Keratinocyte (primary cell): ENCODE data around the gene RAP1GAP. TPM values are rescaled to one million over a fixed set of nuclear protein-coding genes. Genes with fewer than 3 reads are reported as not detected.

Experiments
- DNase-seq: peaks from one replicate; pipeline ENCODE4 v3.0.0-alpha.2; 2011; ENCODE audit warnings: low read depth, missing footprints, low spot score
- FAIRE-seq: peaks from 2 replicates; lab custom pipeline; 2011; peaks lifted over from hg19 to GRCh38; lab: Jason Lieb, UNC
- H2AFZ ChIP-seq: 2 replicates; pipeline ENCODE4 v1.6.0; 2012; ENCODE audit warnings: low read length, control low read depth, inconsistent platforms; ENCODE audit not compliant: control insufficient read depth
- H3K27ac ChIP-seq: 2 replicates; pipeline ENCODE4 v1.5.1; 2011; ENCODE audit warnings: low read length; ENCODE audit not compliant: control insufficient read depth, insufficient read depth
- H3K27me3 ChIP-seq: 3 replicates; pipeline ENCODE4 v1.6.0; 2011; ENCODE audit warnings: low read length; ENCODE audit not compliant: control insufficient read depth, insufficient read depth; ENCODE audit errors: extremely low read depth
- H3K36me3 ChIP-seq, 2 experiments: 2 replicates in 1 of 2; 3 replicates in 1 of 2; pipeline ENCODE4 v1.5.1; 2011; ENCODE audit warnings: low read length in 2 of 2, mild to moderate bottlenecking in 1 of 2; ENCODE audit not compliant: control insufficient read depth in 2 of 2, insufficient read depth in 2 of 2; ENCODE audit errors: extremely low read depth in 1 of 2
- H3K4me1 ChIP-seq: 3 replicates; pipeline ENCODE4 v1.5.1; 2011; ENCODE audit warnings: low read length; ENCODE audit not compliant: control insufficient read depth, insufficient read depth; ENCODE audit errors: extremely low read depth
- H3K4me2 ChIP-seq: 3 replicates; pipeline ENCODE4 v1.6.0; 2011; ENCODE audit warnings: low read depth, low read length; ENCODE audit not compliant: control insufficient read depth, insufficient read depth; ENCODE audit errors: extremely low read depth
- H3K4me3 ChIP-seq, 3 experiments: fragments of 200-600 bp in 1 of 3; sonication (generic) in 1 of 3; 2 replicates in 2 of 3; 3 replicates in 1 of 3; pipeline ENCODE4 v1.5.1; 2011 to 2016; ENCODE audit warnings: low read length in 3 of 3, mild to moderate bottlenecking in 3 of 3, control low read depth in 2 of 3, inconsistent platforms in 1 of 3, low read depth in 1 of 3, mixed read lengths in 1 of 3, mixed run types in 1 of 3, moderate library complexity in 1 of 3; ENCODE audit not compliant: control insufficient read depth in 2 of 3, insufficient read depth in 2 of 3; ENCODE audit errors: extremely low read depth in 1 of 3
- H3K79me2 ChIP-seq: 2 replicates; pipeline ENCODE4 v1.6.0; 2012; ENCODE audit warnings: low read length; ENCODE audit not compliant: control insufficient read depth, insufficient read depth
- H3K9ac ChIP-seq: 3 replicates; pipeline ENCODE4 v1.6.0; 2011; ENCODE audit warnings: low read length; ENCODE audit not compliant: control insufficient read depth, insufficient read depth; ENCODE audit errors: extremely low read depth
- H3K9me1 ChIP-seq: 3 replicates; pipeline ENCODE4 v1.6.0; 2011; ENCODE audit warnings: low read length; ENCODE audit not compliant: control insufficient read depth, insufficient read depth; ENCODE audit errors: extremely low read depth
- H3K9me3 ChIP-seq: 2 replicates; pipeline ENCODE4 v1.5.1; 2012; ENCODE audit warnings: low read depth, low read length; ENCODE audit not compliant: control insufficient read depth
- H4K20me1 ChIP-seq: 3 replicates; pipeline ENCODE4 v1.6.0; 2011; ENCODE audit warnings: low read length; ENCODE audit not compliant: control insufficient read depth, insufficient read depth; ENCODE audit errors: extremely low read depth
- CTCF ChIP-seq, 3 experiments: IDR thresholded peaks in 1 of 3; conservative IDR thresholded peaks in 1 of 3; optimal IDR thresholded peaks in 1 of 3; 2 replicates in 2 of 3; 3 replicates in 1 of 3; pipeline versions ENCODE3 to v1.5.1; 2011; ENCODE audit warnings: low read length in 3 of 3, mild to moderate bottlenecking in 3 of 3, moderate library complexity in 2 of 3, control low read depth in 1 of 3, inconsistent platforms in 1 of 3; ENCODE audit not compliant: insufficient read depth in 2 of 3; ENCODE audit errors: extremely low read depth in 1 of 3
- EZH2 ChIP-seq: IDR thresholded peaks from one replicate; pipeline ENCODE4 v1.6.1; 2012; ENCODE audit warnings: inconsistent platforms, mild to moderate bottlenecking, low read length, moderate library complexity
- dilution Hi-C: fragments of 300-500 bp; cut with MboI; formaldehyde crosslinking; loops from one replicate; pipeline ENCODE4 v1.7.0; 2020; ENCODE audit warnings: low sequenced_read_pairs; ENCODE audit not compliant: extremely low pct_ligation_motif_present
- polyA plus RNA-seq, 5 experiments: library from polyadenylated mRNA; depleted of rRNA in 3 of 5; stranded (reverse) in 3 of 5; stranded (forward) in 1 of 5; unstranded in 1 of 5; fragments of >200 nt; gene quantifications; 1 replicate in 1 of 5; 2 replicates in 3 of 5; 3 replicates in 1 of 5; pipeline versions ENCODE4 v1.2.1 to v1.2.3, GENCODE V29; 2011 to 2012; ENCODE audit warnings: missing spikeins in 2 of 5, low read depth in 1 of 5, low replicate concordance in 1 of 5

The RAP1GAP gene
- polyA plus RNA-seq, 1 donor (not counting 4 experiments of a cell fraction or from before 2014, with no cell fraction given), result 1.1 TPM

DNA sequence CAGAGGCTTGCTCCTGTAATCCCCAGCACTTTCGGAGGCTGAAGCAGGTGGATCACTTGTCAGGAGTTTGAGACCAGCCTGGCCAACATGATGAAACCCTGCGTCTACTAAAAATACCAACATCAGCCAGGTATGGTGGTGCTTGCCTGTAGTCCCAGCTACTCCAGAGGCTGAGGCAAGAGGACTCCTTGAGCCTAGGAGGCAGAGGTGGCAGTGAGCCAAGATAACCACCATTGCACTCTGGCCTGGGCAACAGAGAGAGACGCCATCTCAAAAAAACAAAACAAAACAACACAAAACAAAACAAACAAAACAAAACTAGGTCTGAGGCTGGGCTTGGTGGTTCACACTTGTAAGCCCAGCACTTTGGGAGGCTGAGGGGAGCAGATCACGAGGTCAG lies 38.7 kb upstream of the RAP1GAP start:
- no peaks in the 10 kb centered on the region for H3K79me2 ChIP-seq
- H3K36me3 ChIP-seq, result peaks cover 12 to 19% of the 10 kb centered on the region in 2 experiments
- no peaks in the 10 kb centered on the region for H3K27me3 ChIP-seq
- DNase-seq (no peak), FAIRE-seq (no peak)
- no peak overlapping the region for H3K4me2 ChIP-seq
- H3K9me1 ChIP-seq, result no peaks in the 10 kb centered on the region
- H2AFZ ChIP-seq, result no peak overlapping the region
- no peaks in the 10 kb centered on the region for H3K4me1 ChIP-seq
- H3K27ac ChIP-seq, result no peak overlapping the region
- dilution Hi-C loops, result no loop called here
- no peak for TF ChIP-seq CTCF (optimal IDR thresholded peaks at IDR 0.05 in 1 of 3, IDR thresholded peaks at IDR 0.05 in 1 of 3, conservative IDR thresholded peaks at IDR 0.05 in 1 of 3; ENCODE audit: extremely low read depth in 1 of 3, insufficient read depth in 2 of 3, low read length in 3 of 3)
- TF ChIP-seq EZH2, result no peak
- H4K20me1 ChIP-seq, result no peaks in the 10 kb centered on the region
- H3K9ac ChIP-seq, result no peak overlapping the region
- no peak overlapping the region for H3K4me3 ChIP-seq
- H3K9me3 ChIP-seq, result no peaks in the 10 kb centered on the region

GRCh38 chr1:21707086-21707840 lies 38.1 kb upstream of the RAP1GAP start:
- H3K4me2 ChIP-seq, result no peak overlapping the region
- no peak for FAIRE-seq
- dilution Hi-C loops, result no loop called here
- H3K36me3 ChIP-seq, result peaks cover 16 to 19% of the 10 kb centered on the region in 2 experiments
- H4K20me1 ChIP-seq, result no peaks in the 10 kb centered on the region
- no peaks in the 10 kb centered on the region for H3K9me3 ChIP-seq
- no peaks in the 10 kb centered on the region for H3K79me2 ChIP-seq
- H3K27ac ChIP-seq, result no peak overlapping the region
- H3K27me3 ChIP-seq, result no peaks in the 10 kb centered on the region
- no peak overlapping the region for H2AFZ ChIP-seq
- no peak overlapping the region for H3K4me3 ChIP-seq
- TF ChIP-seq EZH2 (no peak), CTCF (optimal IDR thresholded peaks at IDR 0.05 in 1 of 3, IDR thresholded peaks at IDR 0.05 in 1 of 3, conservative IDR thresholded peaks at IDR 0.05 in 1 of 3; ENCODE audit: extremely low read depth in 1 of 3, insufficient read depth in 2 of 3, low read length in 3 of 3) (no peak)
- no peak overlapping the region for H3K9ac ChIP-seq
- H3K4me1 ChIP-seq, result no peaks in the 10 kb centered on the region
- no peaks in the 10 kb centered on the region for H3K9me1 ChIP-seq
- no peak for DNase-seq
